Measurements from ENCODE around the gene HEMK1.
A peak's percentile ranks its signal among the peaks of the same experiment; 100 is the strongest.

DNA sequence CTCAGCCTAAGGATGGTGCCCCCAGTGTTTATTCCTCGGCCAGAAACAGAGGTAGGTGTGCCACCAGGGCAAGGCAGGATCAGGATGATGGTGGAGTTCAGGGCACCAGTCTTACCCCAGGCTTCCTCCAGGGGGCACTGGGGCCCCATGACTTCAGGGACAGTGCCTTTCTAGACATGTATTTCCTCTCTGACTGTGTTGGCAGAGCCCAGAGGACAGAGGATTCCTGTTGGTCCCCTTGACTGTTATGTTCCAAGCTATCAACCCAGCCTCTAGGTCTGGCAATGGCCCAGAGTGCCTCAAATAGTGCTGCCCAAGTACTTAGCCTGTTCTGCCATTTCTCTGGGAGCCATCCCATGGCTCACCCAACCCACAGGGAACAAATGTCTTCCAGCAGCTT lies 2.8 kb downstream of the HEMK1 start:
- TF ChIP-seq, protein P1, sequence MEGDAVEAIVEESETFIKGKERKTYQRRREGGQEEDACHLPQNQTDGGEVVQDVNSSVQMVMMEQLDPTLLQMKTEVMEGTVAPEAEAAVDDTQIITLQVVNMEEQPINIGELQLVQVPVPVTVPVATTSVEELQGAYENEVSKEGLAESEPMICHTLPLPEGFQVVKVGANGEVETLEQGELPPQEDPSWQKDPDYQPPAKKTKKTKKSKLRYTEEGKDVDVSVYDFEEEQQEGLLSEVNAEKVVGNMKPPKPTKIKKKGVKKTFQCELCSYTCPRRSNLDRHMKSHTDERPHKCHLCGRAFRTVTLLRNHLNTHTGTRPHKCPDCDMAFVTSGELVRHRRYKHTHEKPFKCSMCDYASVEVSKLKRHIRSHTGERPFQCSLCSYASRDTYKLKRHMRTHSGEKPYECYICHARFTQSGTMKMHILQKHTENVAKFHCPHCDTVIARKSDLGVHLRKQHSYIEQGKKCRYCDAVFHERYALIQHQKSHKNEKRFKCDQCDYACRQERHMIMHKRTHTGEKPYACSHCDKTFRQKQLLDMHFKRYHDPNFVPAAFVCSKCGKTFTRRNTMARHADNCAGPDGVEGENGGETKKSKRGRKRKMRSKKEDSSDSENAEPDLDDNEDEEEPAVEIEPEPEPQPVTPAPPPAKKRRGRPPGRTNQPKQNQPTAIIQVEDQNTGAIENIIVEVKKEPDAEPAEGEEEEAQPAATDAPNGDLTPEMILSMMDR (IDR thresholded peaks at IDR 0.05) = peak; percentile 77 to 96 (median 92)
- no peak for TF ChIP-seq POLR2A (IDR thresholded peaks at IDR 0.05)

Data from esophagus squamous epithelium (tissue), 4 donors.